Esophagus muscularis mucosa (tissue), 3 donors: ENCODE measurements around the gene TMEM120A.

Source experiments
- CTCF ChIP-seq, 3 experiments: fragments of 200-600 bp in 2 of 3; fragments of 450-650 bp in 1 of 3; sonication (generic) in 2 of 3; IDR thresholded peaks; one replicate each; pipeline ENCODE4 v1.5.1; 2017 to 2019; ENCODE audit warnings: antibody characterized with exemption in 3 of 3, mild to moderate bottlenecking in 2 of 3, moderate library complexity in 1 of 3
- POLR2A ChIP-seq: fragments of 450-650 bp; IDR thresholded peaks from one replicate; pipeline ENCODE4 v1.6.1; 2017; ENCODE audit warnings: antibody characterized with exemption, moderate library complexity, mild to moderate bottlenecking, low read depth
- POLR2AphosphoS5 ChIP-seq, 2 donors: sonication (generic); formaldehyde crosslinking; IDR thresholded peaks; one replicate each; pipeline ENCODE4 v1.6.1; 2017; ENCODE audit warnings: antibody characterized with exemption in 2 of 2

DNA sequence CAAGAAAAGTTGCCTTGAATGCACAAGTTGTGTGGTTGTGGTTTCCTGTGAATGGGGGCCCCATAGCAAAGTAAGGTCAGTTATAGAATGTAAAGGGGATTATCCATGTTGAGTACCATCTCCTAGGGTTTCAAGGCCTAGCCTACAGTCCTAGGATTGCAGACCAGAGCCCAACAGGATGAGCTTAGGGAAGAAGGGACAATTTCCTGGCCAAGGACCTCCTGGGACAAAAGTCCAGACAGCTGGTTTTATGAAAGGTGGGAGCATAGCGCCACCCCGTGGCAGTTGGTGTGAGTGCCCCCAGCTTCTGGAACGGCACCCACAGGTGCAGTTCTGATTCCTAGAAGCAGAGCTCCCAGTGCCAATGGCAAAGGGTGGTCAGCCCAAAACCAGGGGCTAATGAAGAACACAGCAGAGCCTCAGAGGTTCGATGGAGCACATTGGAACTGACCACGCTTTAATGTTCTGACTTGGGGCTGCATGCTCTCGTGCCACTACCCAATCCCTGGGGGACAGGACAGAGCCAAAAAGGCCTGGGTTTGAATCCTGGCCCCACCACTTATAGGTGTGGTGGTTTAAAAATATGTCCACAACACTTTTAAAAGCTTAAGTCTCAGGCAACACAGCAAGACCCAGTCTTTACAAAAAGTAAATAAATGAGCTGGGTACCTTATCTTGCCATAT lies 25.8 kb upstream of the TMEM120A start:
- peak; percentile 86 to 88 (median 87) for TF ChIP-seq CTCF (IDR thresholded peaks at IDR 0.05)
- TF ChIP-seq POLR2A = no peak
- peak in 1 of 2 donors; percentile 40 for TF ChIP-seq POLR2AphosphoS5 (IDR thresholded peaks at IDR 0.05)
